GM18951 (cell line): Measurements from ENCODE around the gene FBXL17.

Experiments
- POLR2A ChIP-seq: IDR thresholded peaks from 4 replicates; pipeline ENCODE4 v1.6.1; 2011; ENCODE audit warnings: mild to moderate bottlenecking; ENCODE audit not compliant: insufficient read length, insufficient read depth; ENCODE audit errors: extremely low read depth
- in situ Hi-C: fragments of 300-500 bp; cut with MboI; formaldehyde crosslinking; loops from one replicate; pipeline ENCODE4 v1.12.0; 2022; ENCODE audit warnings: low sequenced_read_pairs, mixed read lengths, inconsistent platforms; ENCODE audit not compliant: unreplicated experiment

FBXL17 gene

DNA sequence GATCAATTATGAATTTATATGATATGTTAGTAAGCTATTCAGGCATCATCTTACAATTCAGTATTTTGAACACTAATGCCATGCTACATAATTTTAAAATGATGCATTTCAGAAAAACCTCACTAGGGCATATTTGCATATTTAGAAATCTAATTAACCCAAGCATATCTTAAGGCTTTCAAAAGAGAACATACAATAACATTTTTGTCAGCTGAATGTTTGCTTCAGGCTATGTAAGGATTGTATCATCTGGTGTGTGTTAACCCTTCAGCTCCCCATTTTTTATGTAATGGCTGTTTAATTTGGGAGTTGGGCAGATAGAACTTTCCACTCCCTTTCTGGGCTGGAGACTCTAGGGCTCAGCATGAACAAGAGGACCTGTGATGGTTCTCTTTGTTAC lies 412.1 kb downstream of the FBXL17 start:
- in situ Hi-C loops = no loop called here
- no peak for TF ChIP-seq POLR2A

DNA sequence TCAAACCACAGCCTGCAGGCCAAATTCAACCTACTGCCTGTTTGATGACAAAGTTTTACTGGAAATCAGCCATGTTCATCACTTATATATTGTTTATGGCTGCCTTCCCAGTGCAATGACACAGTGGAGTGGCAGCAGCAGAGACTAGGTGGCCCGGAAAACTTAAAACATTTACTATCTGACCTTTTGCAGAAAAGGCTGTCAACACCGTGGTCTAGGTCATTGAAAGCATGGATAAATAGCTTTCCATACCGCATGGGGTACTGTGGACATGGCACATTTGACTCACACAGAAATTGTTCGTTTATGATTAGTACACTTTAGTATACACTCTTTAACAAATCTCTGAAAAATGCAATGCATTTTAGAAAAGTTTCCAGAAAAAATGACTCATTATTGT lies 412.9 kb downstream of the FBXL17 start:
- TF ChIP-seq POLR2A = no peak
- in situ Hi-C loops = no loop called here

DNA sequence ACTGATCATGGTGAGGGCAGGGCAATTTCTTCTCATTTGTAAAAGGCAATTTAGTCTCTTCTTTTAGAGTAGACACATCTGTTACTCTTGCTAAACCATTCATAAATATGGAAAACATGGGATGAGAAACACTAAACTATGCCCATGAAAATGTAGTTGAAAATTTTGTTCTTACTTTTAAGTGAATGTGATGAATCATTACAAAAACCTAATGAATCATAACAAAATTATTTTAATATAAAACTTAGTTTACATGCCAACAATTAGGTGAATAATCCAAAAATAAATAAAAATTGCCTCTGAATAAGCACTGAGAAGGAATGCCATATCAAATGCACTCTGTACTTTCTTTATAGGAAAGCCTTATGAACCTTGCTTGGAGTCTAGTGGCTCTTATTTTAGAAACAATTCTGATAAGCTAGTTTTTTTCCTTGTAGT lies 413.5 kb downstream of the FBXL17 start:
- no peak for TF ChIP-seq POLR2A
- in situ Hi-C loops = no loop called here

DNA sequence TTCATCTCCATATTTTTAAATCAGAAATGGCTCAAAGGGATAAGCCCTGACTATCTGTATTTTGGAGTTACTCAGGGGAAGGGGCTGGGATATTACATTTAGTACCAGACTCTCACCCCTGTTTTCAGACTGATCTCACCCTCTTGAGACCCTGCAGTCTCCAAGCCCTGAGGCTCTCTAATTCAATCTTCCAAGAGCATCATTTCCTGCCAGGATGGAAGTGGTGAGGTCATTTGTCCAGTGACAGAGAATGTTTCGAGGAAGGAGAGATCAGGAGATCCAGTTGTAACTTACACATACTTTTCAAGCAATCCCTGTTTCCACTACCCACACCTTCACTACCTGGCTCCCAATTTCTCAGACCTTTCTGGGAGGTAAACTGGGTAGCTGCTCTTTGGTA lies 415.7 kb downstream of the FBXL17 start:
- in situ Hi-C loops = no loop called here
- TF ChIP-seq POLR2A = no peak

DNA sequence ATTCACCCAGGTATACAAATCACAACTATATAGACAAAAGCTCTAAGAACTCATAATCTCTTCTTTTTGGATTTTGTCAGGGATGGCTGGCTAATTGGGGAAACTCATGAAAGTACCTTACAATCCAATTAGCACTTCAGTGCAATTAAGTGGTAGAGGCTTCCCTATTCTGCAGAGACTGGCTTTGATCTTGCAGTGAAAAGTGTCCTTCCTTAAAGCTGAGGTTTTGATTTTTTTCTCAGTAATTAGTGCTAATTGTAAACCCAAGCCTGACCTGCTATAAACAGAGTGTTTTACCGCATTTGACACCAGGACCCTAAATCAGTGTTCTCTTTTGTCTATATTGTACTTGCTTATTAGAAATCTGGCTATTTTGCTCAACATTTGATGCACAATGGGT lies 417.2 kb downstream of the FBXL17 start:
- in situ Hi-C loops = no loop called here
- no peak for TF ChIP-seq POLR2A

DNA sequence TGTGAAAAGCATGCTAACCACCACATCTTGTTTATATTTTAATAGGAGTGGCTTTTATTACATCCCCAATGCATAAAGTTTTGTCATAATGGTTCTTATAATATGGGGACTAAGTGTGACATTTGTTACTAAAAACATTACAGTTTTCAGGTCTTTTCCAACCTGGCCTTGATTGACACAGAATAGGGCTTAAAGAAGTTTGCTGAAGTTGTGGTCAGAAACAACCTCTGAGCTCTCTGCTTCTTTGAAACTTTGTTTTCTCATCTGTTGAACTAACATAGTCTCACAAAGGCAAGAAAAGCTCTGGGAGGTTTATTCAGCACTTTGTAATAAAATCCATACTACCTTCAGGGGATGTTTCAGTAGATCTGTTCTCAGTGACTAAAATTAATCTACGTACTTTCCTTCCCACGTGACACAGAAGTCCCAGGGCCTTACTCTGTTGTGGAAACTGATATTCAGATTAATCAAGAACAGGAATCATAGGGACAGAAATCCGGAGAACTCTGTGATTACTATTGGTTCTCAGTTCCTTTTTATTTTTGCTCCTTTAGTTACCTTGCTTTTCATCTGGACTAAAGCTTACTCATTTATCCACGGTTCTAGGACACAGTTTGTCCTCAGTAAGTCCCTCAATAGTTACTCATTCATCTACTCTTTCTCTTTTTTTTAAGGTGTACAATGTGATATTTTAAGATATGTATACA lies 422.2 kb downstream of the FBXL17 start:
- no peak for TF ChIP-seq POLR2A
- in situ Hi-C loops = no loop called here

DNA sequence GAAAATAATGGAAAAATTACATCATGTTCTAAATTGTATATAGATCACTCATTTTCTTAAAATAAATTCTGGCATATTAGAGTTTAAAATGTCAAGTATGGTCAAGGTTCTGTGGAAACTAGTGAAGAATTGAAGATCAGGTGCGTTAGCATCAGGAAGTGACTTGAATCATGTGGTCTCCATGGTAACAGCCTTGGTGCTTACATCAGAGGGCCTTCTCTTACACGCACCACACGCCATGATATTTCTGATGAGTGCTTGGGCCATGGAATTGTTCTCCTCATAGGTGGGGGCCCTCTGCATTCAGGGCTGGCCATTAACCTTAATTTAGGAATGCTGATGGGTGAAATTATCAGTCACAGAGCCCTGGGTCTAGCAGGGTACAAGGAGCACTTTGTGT lies 423.0 kb downstream of the FBXL17 start:
- in situ Hi-C loops = no loop called here
- no peak for TF ChIP-seq POLR2A

DNA sequence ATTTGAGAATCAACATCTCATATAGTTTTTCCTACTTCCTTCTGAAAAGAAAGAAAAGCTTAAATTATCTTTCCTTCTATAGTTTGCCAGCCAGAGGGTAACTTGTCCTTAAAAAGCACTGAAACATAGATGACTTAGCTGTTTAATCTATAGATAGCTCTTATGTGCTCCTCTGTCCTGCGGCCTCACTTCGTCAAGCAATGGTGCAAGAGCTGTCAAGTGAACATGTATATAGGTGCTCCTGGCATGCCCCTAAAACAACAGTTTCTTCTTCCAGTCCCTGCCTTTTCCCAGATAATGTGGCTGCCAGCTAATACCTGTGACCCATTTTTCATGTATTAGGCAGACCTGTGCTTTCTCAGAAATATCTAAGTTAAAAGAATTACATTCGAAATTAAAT lies 423.5 kb downstream of the FBXL17 start:
- no peak for TF ChIP-seq POLR2A
- in situ Hi-C loops = no loop called here

DNA sequence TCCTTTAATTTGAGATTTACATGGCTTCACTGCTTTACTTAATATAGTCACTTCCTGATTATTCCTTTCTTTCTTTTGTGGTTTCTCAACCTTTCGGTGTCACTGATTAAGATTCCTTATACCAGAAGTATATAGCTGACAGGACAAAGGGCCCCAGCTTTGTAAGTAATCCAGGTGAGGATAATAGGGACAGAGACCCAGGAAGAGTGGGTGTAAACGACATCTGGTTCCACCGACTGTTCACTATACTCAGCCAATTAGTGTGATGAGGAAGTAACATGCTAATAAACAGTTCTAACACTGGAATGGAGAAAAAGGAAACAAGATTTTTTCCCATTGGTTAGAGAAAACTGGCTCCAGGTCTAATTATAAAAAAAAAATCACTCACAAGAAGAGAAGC lies 424.8 kb downstream of the FBXL17 start:
- in situ Hi-C loops = no loop called here
- TF ChIP-seq POLR2A = no peak

DNA sequence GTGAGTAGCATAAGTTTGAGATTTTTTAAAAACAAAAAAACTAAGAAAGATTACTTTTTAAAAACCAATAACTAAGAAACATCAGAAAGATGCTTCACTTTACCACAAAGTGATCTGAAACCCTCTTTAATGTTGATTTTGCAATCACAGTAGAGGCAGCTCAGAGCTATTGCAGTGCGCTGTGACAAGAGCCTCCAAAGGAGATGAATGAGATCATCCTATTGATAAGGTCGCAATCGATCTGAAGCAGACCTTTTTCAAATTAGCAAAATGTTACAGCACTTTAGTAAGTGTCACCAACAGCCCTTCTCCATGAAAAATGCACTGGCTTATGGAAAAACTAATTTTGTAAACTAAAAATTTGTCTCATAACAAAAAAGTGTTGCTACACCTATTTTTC lies 426.6 kb downstream of the FBXL17 start:
- no peak for TF ChIP-seq POLR2A
- in situ Hi-C loops = no loop called here

DNA sequence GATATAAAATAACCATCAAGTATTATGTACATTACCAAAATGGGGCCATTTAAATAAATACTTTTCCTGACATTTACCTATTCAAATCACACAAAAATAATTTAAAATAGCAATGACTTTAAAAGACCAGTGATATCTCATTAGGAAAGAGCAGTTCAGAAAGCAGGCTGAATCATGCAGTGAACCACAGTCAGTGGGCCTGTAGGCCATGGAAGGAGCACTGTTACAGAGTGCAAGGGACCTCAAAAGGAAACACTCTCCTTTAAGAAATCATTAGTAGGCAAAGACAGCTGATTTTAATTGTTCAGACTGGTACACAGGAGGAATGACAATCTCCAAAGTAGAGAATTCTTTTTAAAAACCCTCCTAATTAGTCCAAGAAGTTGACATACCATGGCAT lies 427.6 kb downstream of the FBXL17 start:
- in situ Hi-C loops = no loop called here
- TF ChIP-seq POLR2A = no peak

DNA sequence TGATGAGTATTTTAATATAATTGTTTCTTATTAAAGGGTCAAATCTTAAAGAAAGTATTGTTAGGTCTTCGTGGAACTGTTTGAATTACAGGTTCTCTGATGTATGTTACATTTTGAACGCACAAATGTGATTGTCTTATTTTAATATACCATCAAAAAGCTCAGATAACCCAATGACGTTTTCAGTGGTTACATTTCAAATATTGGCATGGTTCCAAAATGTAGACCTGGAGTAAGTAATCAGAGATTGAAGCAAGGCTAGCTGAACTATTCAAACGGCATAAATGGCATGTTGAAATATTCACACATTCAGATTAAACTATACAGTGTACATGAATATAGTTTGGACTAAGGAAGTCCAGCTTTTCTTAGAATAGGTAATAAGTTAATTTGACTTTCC lies 429.4 kb downstream of the FBXL17 start:
- no peak for TF ChIP-seq POLR2A
- in situ Hi-C loops = no loop called here

DNA sequence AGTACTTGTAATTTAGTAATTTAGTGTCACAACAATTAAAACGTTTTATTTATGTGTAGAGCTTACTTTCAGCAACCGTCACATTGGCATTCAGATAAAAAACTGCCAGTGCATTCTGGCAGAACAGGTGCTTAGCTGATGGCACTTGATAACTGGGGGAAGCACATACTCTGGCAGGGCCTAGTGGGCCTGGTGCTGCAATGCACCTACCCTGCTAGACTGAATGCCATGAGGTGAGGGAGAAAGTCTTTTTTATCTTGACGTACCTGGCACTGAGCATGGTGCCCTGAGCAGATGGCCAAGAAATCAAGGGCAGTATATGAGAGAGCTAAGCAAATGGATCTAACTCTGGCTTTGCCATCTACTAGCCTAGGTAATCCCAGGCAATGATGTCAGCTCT lies 430.6 kb downstream of the FBXL17 start:
- no peak for TF ChIP-seq POLR2A
- in situ Hi-C loops = no loop called here

DNA sequence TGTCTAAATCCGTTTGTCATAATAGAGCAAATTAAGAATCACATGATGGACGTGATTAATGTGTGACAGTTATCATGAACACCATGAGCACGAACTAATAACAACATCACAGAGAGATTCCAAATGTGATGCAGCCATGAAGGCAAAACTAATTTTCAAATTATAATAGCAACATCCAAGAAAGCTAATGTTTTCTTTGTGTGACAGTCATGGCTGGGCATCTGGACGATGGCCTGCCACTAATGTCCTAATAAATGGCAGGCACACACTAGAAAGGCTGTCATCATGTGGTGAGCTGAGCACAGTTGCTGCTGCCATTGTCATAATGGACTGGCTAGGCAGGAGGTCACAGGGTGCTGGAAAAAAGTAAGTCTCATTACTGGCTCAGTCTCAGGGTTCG lies 431.1 kb downstream of the FBXL17 start:
- TF ChIP-seq POLR2A = no peak
- in situ Hi-C loops = no loop called here
